GM18526 (cell line): Measurements from ENCODE around the gene ROBO3.

Experiments used
- POLR2A ChIP-seq: IDR thresholded peaks from 3 replicates; pipeline ENCODE4 v1.6.1; 2011; ENCODE audit not compliant: insufficient read length; ENCODE audit errors: extremely low read depth

Gene ROBO3

GRCh38 chr11:124839972-124840621 is 25.1 kb upstream of the ROBO3 start:
- TF ChIP-seq POLR2A = no peak

DNA sequence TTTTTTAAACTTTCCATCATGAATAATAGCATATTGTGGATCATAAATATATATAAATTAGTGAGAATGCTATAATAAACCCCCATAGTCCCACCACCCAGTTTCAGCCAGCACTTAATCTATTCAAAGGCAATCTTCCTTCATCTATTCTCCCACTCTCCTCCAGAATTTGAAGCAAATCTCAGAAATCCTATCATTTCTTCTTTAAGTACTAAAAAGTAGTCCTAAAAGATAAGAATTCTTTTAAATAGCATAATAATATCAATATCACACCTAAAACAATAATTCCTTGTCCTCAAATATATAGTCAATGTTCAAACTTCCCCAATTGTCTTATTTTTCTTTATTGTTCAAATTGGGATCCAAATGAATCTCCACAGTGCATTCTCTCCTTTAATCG is 24.6 kb upstream of the ROBO3 start:
- TF ChIP-seq POLR2A = no peak

- no peak for TF ChIP-seq POLR2A
Observed at GRCh38 chr11:124841201-124841600, 24.0 kb upstream of the ROBO3 start.

GRCh38 chr11:124841840-124842239 is 23.4 kb upstream of the ROBO3 start:
- no peak for TF ChIP-seq POLR2A

GRCh38 chr11:124842305-124842704 is 22.9 kb upstream of the ROBO3 start:
- TF ChIP-seq POLR2A = no peak

- TF ChIP-seq POLR2A = no peak
Observed at GRCh38 chr11:124843616-124843910, 21.7 kb upstream of the ROBO3 start.

- TF ChIP-seq POLR2A = no peak
Observed at GRCh38 chr11:124844664-124845079, 20.6 kb upstream of the ROBO3 start.

- TF ChIP-seq POLR2A = no peak
Observed at GRCh38 chr11:124846070-124846673, 19.1 kb upstream of the ROBO3 start.

- TF ChIP-seq POLR2A = no peak
Observed at GRCh38 chr11:124859171-124859570, 6.1 kb upstream of the ROBO3 start.

DNA sequence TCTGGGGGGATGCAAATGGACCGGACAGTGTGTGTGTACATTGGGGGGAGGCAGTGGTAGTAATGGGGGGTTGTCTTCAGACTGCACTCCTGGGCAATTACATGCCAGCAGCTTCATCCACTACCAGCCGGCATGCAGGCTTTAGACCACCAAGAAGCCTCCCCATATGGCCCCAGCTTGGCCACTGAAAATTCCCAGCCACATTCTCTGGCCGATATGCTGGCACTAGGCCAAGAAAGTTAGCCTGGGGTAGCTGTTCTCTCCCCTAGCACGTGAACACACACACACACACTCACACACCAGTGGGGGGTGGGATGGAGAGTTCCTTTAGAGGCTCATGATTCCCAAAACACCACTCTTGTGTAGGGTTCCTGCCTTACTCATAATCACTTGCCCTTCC is 3.6 kb upstream of the ROBO3 start:
- no peak for TF ChIP-seq POLR2A

GRCh38 chr11:124863137-124863825 is 2.0 kb upstream of the ROBO3 start:
- TF ChIP-seq POLR2A = no peak

- no peak for TF ChIP-seq POLR2A
Observed at GRCh38 chr11:124863826-124864165, 1.4 kb upstream of the ROBO3 start.

GRCh38 chr11:124864176-124864891 is 898 bp upstream of the ROBO3 start:
- no peak for TF ChIP-seq POLR2A

DNA sequence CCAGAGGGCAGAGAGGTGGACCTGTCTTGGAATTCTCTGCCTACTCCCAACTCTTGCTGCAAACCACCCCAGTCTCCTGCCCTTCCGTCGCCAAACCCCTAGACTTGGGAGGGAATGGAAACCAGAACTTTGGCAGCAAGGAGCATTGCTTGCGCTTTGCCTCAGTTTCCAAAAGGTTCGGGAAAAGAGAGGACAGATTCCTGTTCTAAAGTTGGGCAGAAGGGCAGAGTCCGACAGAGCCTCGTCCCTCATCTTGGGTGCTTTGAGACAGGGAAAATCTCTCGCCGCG is 396 bp upstream of the ROBO3 start:
- no peak for TF ChIP-seq POLR2A

- TF ChIP-seq POLR2A = no peak
Observed at GRCh38 chr11:124865902-124866851, 945 bp downstream of the ROBO3 start.
